ENCODE results near the gene TMEM107.
A peak's percentile ranks its signal among the peaks of the same experiment; 100 is the strongest.
"Not testable (repeated sequence)": the region's sequence is repeated elsewhere in the genome, so short reads cannot be mapped to it uniquely, and the experiment has no call there.

Gene TMEM107

GRCh38 chr17:8189711-8190477 is 13.7 kb upstream of the TMEM107 start, which contains the start of gene BORCS6:
Gene BORCS6, minus strand, starts transcription at chr17:8190180. Its CDS starts 40 bp downstream, at chr17:8190140.
- peak; percentile 78 to 90 (median 82) for DNase-seq

GRCh38 chr17:8189041-8189710 is 13.0 kb upstream of the TMEM107 start:
- DNase-seq: peak in 1 of 4 experiments; percentile 42

- peak in 1 of 4 experiments; percentile 12 for DNase-seq
Measured at GRCh38 chr17:8188263-8188839, 12.2 kb upstream of the TMEM107 start.

GRCh38 chr17:8187517-8188262 is 11.5 kb upstream of the TMEM107 start:
- peak; percentile 71 to 90 (median 84) for DNase-seq

GRCh38 chr17:8186787-8187516 is 10.8 kb upstream of the TMEM107 start:
- peak; percentile 81 to 93 (median 90) for DNase-seq

- no peak for DNase-seq
Measured at GRCh38 chr17:8186446-8186786, 10.2 kb upstream of the TMEM107 start.

GRCh38 chr17:8185582-8186445 is 9.6 kb upstream of the TMEM107 start:
- peak; percentile 92 to 99 (median 98) for DNase-seq

- no peak for DNase-seq
Measured at GRCh38 chr17:8176998-8177731, 985 bp upstream of the TMEM107 start.

GRCh38 chr17:8175795-8176196 is 384 bp downstream of the TMEM107 start:
- DNase-seq: no peak

GRCh38 chr17:8173871-8174322 is 2.3 kb downstream of the TMEM107 start:
- no peak for DNase-seq

- DNase-seq: peak; percentile 22 to 47 (median 39)
Measured at GRCh38 chr17:8173056-8173870, 2.9 kb downstream of the TMEM107 start.

- DNase-seq: not testable (repeated sequence)
Measured at GRCh38 chr17:8170186-8170585, 6.0 kb downstream of the TMEM107 start.

- no peak for DNase-seq
Measured at GRCh38 chr17:8167526-8167925, 8.7 kb downstream of the TMEM107 start.

GRCh38 chr17:8166731-8167130 is 9.4 kb downstream of the TMEM107 start:
- no peak for DNase-seq

GRCh38 chr17:8164815-8165131 is 11.4 kb downstream of the TMEM107 start:
- DNase-seq: no peak

GRCh38 chr17:8163978-8164814 is 12.0 kb downstream of the TMEM107 start:
- peak in 3 of 4 experiments; percentile 30 to 48 (median 41) for DNase-seq

- peak in 2 of 4 experiments; percentile 19 to 47 for DNase-seq
Measured at GRCh38 chr17:8162997-8163977, 12.9 kb downstream of the TMEM107 start.
